ENCODE results near the gene MLLT10.

The MLLT10 gene

GRCh38 chr10:21501731-21502347 is 32.2 kb upstream of the MLLT10 start:
- no peak for DNase-seq

- no peak for DNase-seq
Observed at GRCh38 chr10:21502348-21502740, 31.7 kb upstream of the MLLT10 start.

GRCh38 chr10:21503542-21503941 is 30.5 kb upstream of the MLLT10 start:
- DNase-seq: no peak

- no peak for DNase-seq
Observed at GRCh38 chr10:21505711-21506278, 28.2 kb upstream of the MLLT10 start.

GRCh38 chr10:21506351-21506750 is 27.7 kb upstream of the MLLT10 start:
- no peak for DNase-seq

GRCh38 chr10:21507150-21507549 is 26.9 kb upstream of the MLLT10 start:
- no peak for DNase-seq

- DNase-seq: no peak
Observed at GRCh38 chr10:21508706-21509331, 25.2 kb upstream of the MLLT10 start.

GRCh38 chr10:21509341-21510240 is 24.4 kb upstream of the MLLT10 start:
- DNase-seq: no peak

- no peak for DNase-seq
Observed at GRCh38 chr10:21510241-21511094, 23.6 kb upstream of the MLLT10 start.

- no peak for DNase-seq
Observed at GRCh38 chr10:21511095-21511570, 22.9 kb upstream of the MLLT10 start.

GRCh38 chr10:21511946-21512572 is 22.0 kb upstream of the MLLT10 start:
- DNase-seq: no peak

- DNase-seq: no peak
Observed at GRCh38 chr10:21512573-21513404, 21.2 kb upstream of the MLLT10 start.

- DNase-seq: no peak
Observed at GRCh38 chr10:21513405-21513788, 20.6 kb upstream of the MLLT10 start.

- DNase-seq: no peak
Observed at GRCh38 chr10:21514129-21514817, 19.8 kb upstream of the MLLT10 start.

- DNase-seq: no peak
Observed at GRCh38 chr10:21514818-21515351, 19.1 kb upstream of the MLLT10 start.

- DNase-seq: no peak
Observed at GRCh38 chr10:21515361-21516241, 18.4 kb upstream of the MLLT10 start.

- DNase-seq: no peak
Observed at GRCh38 chr10:21516242-21517131, 17.5 kb upstream of the MLLT10 start.

Measured in NCI-H2029 treated with DMSO at 0.1 percent for 48 hours (cell line).